ACC112 (cell line): ENCODE measurements around the gene BRI3BP.

ENCODE experiments used
- H2AFZ ChIP-seq: fragments of 200-600 bp; sonication (generic); one replicate; pipeline ENCODE4 v1.6.0; 2017; ENCODE audit warnings: antibody characterized with exemption, low read length; ENCODE audit not compliant: unreplicated experiment
- H3K27ac ChIP-seq: fragments of 200-600 bp; sonication (generic); 2 replicates; pipeline ENCODE4 v1.5.1; 2014; ENCODE audit warnings: low read depth, mild to moderate bottlenecking, antibody characterized with exemption, low read length, moderate library complexity
- H3K27me3 ChIP-seq: fragments of 200-600 bp; sonication (generic); 2 replicates; pipeline ENCODE4 v1.6.1; 2014; ENCODE audit warnings: mild to moderate bottlenecking, antibody characterized with exemption, low read length, moderate library complexity, mixed read lengths; ENCODE audit not compliant: insufficient read depth
- H3K36me3 ChIP-seq: fragments of 200-600 bp; sonication (generic); 2 replicates; pipeline ENCODE4 v1.6.1; 2016; ENCODE audit warnings: mild to moderate bottlenecking, antibody characterized with exemption, low read length, moderate library complexity, mixed read lengths; ENCODE audit not compliant: insufficient read depth
- H3K4me1 ChIP-seq: fragments of 200-600 bp; sonication (generic); one replicate; pipeline ENCODE4 v1.6.1; 2016; ENCODE audit warnings: low read length, mixed read lengths; ENCODE audit not compliant: insufficient read depth, unreplicated experiment, control insufficient read depth
- H3K4me3 ChIP-seq: fragments of 200-600 bp; sonication (generic); 2 replicates; pipeline ENCODE4 v1.5.1; 2014; ENCODE audit warnings: mild to moderate bottlenecking, low read depth, low read length
- H3K79me2 ChIP-seq: fragments of 200-600 bp; sonication (generic); one replicate; pipeline ENCODE4 v1.6.0; 2016; ENCODE audit warnings: low read length; ENCODE audit not compliant: control insufficient read depth, unreplicated experiment, insufficient read depth

Gene BRI3BP

GRCh38 chr12:124993626-124994436 is at the start of gene BRI3BP:
Gene BRI3BP (plus strand): TSS chr12:124993645. CDS start chr12:124993791, 146 bp downstream.
- Histone ChIP-seq H3K79me2 (peaks cover 12% of the 10 kb centered on the region), H3K27ac (no peak within 1 kb of the TSS), H3K4me3 (peak within 1 kb of the TSS; percentile 79), H3K4me1 (peaks cover 15% of the 10 kb centered on the region), H3K36me3 (no peaks in the 10 kb centered on the region), H3K27me3 (no peaks in the 10 kb centered on the region), H2AFZ (peak within 1 kb of the TSS; percentile 82)

GRCh38 chr12:124946447-124946793 is 47.0 kb upstream of the BRI3BP start:
- Histone ChIP-seq H3K36me3 (no peaks in the 10 kb centered on the region), H3K4me3 (no peak overlapping the region), H3K27me3 (no peaks in the 10 kb centered on the region), H3K4me1 (no peaks in the 10 kb centered on the region), H2AFZ (no peak overlapping the region), H3K79me2 (no peaks in the 10 kb centered on the region), H3K27ac (no peak overlapping the region)

GRCh38 chr12:124947013-124947412 is 46.4 kb upstream of the BRI3BP start:
- no peak overlapping the region for H3K27ac ChIP-seq
- H3K79me2 ChIP-seq, result no peaks in the 10 kb centered on the region
- no peaks in the 10 kb centered on the region for H3K4me1 ChIP-seq
- no peaks in the 10 kb centered on the region for H3K27me3 ChIP-seq
- H3K36me3 ChIP-seq, result no peaks in the 10 kb centered on the region
- H3K4me3 ChIP-seq, result no peak overlapping the region
- no peak overlapping the region for H2AFZ ChIP-seq

GRCh38 chr12:124947561-124948398 is 45.7 kb upstream of the BRI3BP start:
- H3K79me2 ChIP-seq, result no peaks in the 10 kb centered on the region
- no peaks in the 10 kb centered on the region for H3K27me3 ChIP-seq
- H3K4me1 ChIP-seq, result no peaks in the 10 kb centered on the region
- H3K27ac ChIP-seq, result no peak overlapping the region
- no peak overlapping the region for H2AFZ ChIP-seq
- H3K36me3 ChIP-seq, result no peaks in the 10 kb centered on the region
- no peak overlapping the region for H3K4me3 ChIP-seq

GRCh38 chr12:124949066-124949465 is 44.4 kb upstream of the BRI3BP start:
- H3K36me3 ChIP-seq, result no peaks in the 10 kb centered on the region
- H2AFZ ChIP-seq, result no peak overlapping the region
- no peak overlapping the region for H3K27ac ChIP-seq
- H3K4me1 ChIP-seq, result no peaks in the 10 kb centered on the region
- no peaks in the 10 kb centered on the region for H3K79me2 ChIP-seq
- H3K27me3 ChIP-seq, result no peaks in the 10 kb centered on the region
- no peak overlapping the region for H3K4me3 ChIP-seq

GRCh38 chr12:124949779-124950728 is 43.4 kb upstream of the BRI3BP start:
- no peaks in the 10 kb centered on the region for H3K4me1 ChIP-seq
- H3K36me3 ChIP-seq, result 0 out of 2 replicates have a peak, but pooled peaks cover 1% of the 10 kb centered on the region
- H3K27me3 ChIP-seq, result no peaks in the 10 kb centered on the region
- H3K4me3 ChIP-seq, result no peak overlapping the region
- no peak overlapping the region for H2AFZ ChIP-seq
- H3K79me2 ChIP-seq, result no peaks in the 10 kb centered on the region
- no peak overlapping the region for H3K27ac ChIP-seq

- Histone ChIP-seq H3K27me3 (no peaks in the 10 kb centered on the region), H3K4me1 (no peaks in the 10 kb centered on the region), H3K79me2 (no peaks in the 10 kb centered on the region), H3K27ac (no peak overlapping the region), H3K4me3 (no peak overlapping the region), H2AFZ (no peak overlapping the region), H3K36me3 (0 out of 2 replicates have a peak, but pooled peaks cover 4% of the 10 kb centered on the region)
Measured at GRCh38 chr12:124952295-124952694, 41.1 kb upstream of the BRI3BP start.

- H3K4me1 ChIP-seq, result no peaks in the 10 kb centered on the region
- H3K36me3 ChIP-seq, result peaks cover 6% of the 10 kb centered on the region; the same call in 1 of the 2 replicates
- H3K27ac ChIP-seq, result no peak overlapping the region
- H3K79me2 ChIP-seq, result no peaks in the 10 kb centered on the region
- H3K4me3 ChIP-seq, result no peak overlapping the region
- no peaks in the 10 kb centered on the region for H3K27me3 ChIP-seq
- no peak overlapping the region for H2AFZ ChIP-seq
Measured at GRCh38 chr12:124952801-124953200, 40.6 kb upstream of the BRI3BP start.

- Histone ChIP-seq H3K27me3 (no peaks in the 10 kb centered on the region), H3K36me3 (peaks cover 8% of the 10 kb centered on the region; the same call in 1 of the 2 replicates), H3K79me2 (no peaks in the 10 kb centered on the region)
Measured at GRCh38 chr12:124953689-124954405, 39.6 kb upstream of the BRI3BP start.

More at GRCh38 chr12:124953689-124954405, 39.6 kb upstream of the BRI3BP start:
- Histone ChIP-seq H3K4me3 (no peak overlapping the region), H3K27ac (no peak overlapping the region), H2AFZ (no peak overlapping the region), H3K4me1 (no peaks in the 10 kb centered on the region)
